Stimulated activated CD4-positive, alpha-beta T cell treated with anti-CD3 and anti-CD28 coated beads, Interleukin-4, amount 100 ng/mL, for 24 hours (primary cell): ENCODE data around the gene COX7B.

ENCODE experiments used
- DNase-seq: peaks from one replicate; pipeline ENCODE4 v3.0.0-alpha.2; 2020

COX7B gene

GRCh38 chrX:77945910-77946545 is 46.8 kb downstream of the COX7B start:
- no peak for DNase-seq

GRCh38 chrX:77946571-77946970 is 47.3 kb downstream of the COX7B start:
- DNase-seq, result no peak

- DNase-seq, result no peak
These were observed 50.6 kb downstream of the COX7B start for GRCh38 chrX:77949840-77950239.

- no peak for DNase-seq
These were observed 52.9 kb downstream of the COX7B start for GRCh38 chrX:77952173-77952572.

GRCh38 chrX:77953302-77953701 is 54.0 kb downstream of the COX7B start:
- no peak for DNase-seq

GRCh38 chrX:77953708-77954107 is 54.4 kb downstream of the COX7B start:
- DNase-seq, result no peak
